22Rv1 (cell line): ENCODE data around the gene UBE3B.

ENCODE experiments used
- H3K27ac ChIP-seq: fragments of 450-650 bp; 2 replicates; pipeline ENCODE4 v1.5.1; 2017
- ZFX ChIP-seq: fragments of 450-650 bp; IDR thresholded peaks from 2 replicates; pipeline ENCODE4 v1.6.1; 2017; ENCODE audit warnings: antibody characterized with exemption, borderline replicate concordance
- TF ChIP-seq, protein P1 (sequence below): fragments of 450-650 bp; IDR thresholded peaks from 2 replicates; pipeline ENCODE4 v1.5.1; 2017; ENCODE audit warnings: mild to moderate bottlenecking

The UBE3B gene

DNA sequence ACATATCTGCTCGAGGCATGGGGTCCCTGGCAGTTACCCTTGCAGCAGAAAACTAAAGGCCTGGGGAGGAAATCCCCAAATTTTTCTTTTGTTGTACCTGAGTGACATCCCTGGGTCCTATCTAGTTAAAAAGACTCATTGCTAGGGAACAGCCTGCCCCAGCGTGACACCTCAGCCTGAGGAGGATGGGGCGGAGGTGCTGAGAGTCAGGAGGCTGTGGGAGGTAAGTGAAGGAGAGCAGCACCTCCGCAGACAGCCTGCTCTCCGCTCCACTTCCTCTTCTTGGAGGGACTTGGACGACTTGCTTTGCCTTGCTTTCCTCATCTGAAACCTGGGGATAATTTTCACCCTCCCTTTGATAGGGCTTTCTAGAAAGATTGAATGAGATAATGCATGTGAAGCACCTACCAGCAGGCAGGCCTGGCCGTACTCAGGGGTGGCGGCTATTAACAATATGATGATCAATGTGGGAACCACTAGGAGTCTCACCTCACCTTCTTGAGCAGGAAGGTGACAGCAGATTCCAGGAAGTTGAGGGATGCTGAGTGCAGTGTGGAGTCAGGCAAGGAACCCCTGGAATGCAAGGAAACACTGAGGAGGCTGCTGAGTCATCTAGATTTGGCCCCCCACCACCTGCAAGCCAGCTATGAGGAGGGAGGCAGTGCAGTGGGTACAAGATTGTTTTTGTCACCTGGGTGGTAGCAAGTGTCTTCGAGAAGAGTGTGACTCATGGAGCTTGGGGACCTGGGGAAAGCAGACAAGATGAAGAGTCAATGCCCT is 23.2 kb downstream of the UBE3B start:
- TF ChIP-seq, protein P1, sequence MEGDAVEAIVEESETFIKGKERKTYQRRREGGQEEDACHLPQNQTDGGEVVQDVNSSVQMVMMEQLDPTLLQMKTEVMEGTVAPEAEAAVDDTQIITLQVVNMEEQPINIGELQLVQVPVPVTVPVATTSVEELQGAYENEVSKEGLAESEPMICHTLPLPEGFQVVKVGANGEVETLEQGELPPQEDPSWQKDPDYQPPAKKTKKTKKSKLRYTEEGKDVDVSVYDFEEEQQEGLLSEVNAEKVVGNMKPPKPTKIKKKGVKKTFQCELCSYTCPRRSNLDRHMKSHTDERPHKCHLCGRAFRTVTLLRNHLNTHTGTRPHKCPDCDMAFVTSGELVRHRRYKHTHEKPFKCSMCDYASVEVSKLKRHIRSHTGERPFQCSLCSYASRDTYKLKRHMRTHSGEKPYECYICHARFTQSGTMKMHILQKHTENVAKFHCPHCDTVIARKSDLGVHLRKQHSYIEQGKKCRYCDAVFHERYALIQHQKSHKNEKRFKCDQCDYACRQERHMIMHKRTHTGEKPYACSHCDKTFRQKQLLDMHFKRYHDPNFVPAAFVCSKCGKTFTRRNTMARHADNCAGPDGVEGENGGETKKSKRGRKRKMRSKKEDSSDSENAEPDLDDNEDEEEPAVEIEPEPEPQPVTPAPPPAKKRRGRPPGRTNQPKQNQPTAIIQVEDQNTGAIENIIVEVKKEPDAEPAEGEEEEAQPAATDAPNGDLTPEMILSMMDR = no peak
- no peak for TF ChIP-seq ZFX

DNA sequence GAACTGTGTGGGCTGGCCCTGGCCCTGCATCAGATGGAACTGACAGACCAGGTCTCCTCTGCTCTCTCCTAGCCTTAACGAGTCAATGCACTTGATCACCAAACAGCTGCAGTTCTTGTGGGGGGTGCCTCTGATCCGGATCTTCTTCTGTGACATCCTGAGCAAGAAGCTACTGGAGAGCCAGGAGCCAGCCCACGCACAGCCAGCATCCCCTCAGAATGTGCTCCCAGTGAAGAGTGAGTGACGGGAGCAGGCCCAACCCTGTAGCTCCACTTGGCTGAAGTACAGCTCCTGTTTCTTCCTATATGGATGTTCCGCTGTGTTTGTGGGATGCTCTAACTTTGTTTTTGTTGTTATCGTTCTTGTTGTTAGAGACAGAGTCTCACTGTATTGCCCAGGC is 23.9 kb downstream of the UBE3B start:
- H3K27ac ChIP-seq = no peak overlapping the region
- no peak for TF ChIP-seq ZFX
- TF ChIP-seq, protein P1 = no peak

More for the DNA sequence above, 23.2 kb downstream of the UBE3B start:
- no peak overlapping the region for H3K27ac ChIP-seq

DNA sequence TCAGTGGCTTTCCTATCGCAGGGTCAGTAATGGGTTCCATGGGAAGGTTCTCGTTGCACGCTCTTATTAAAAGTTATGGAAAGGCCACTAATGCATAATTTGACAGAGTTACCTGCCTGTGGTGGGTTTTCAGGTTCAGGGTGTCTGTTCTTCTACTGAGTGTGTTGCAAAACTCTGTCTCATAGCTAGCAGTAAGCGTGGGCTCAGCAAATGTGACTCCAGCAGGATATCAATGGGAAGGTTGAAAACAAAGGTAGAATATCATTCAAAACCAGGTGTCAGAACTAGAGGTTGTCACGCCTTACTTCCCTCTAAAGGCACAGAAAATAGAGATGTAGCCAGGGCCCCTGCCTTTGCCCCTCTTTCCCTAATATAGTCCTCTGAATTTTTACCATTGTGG is 24.9 kb downstream of the UBE3B start:
- no peak overlapping the region for H3K27ac ChIP-seq
- no peak for TF ChIP-seq ZFX
- TF ChIP-seq, protein P1 = no peak

DNA sequence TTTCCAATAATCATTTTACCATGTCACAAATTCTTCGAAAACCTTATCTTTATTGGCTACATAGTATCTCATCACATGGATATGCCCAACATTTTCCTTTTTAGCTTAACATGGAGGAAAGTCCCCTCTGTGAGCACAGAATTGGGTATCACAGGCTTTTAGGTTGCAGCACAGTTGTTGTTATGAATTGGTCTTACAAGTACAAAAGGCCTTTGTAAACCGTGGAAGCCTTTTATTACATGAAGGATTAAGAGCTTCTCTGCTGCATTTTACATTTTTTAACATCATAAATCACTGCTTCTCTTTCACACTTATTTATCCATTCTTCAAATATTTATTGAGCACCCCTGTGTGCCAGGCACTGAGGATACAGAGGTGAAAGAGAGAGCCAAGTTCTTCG is 26.2 kb downstream of the UBE3B start:
- no peak overlapping the region for H3K27ac ChIP-seq
- TF ChIP-seq, protein P1 = no peak
- no peak for TF ChIP-seq ZFX

DNA sequence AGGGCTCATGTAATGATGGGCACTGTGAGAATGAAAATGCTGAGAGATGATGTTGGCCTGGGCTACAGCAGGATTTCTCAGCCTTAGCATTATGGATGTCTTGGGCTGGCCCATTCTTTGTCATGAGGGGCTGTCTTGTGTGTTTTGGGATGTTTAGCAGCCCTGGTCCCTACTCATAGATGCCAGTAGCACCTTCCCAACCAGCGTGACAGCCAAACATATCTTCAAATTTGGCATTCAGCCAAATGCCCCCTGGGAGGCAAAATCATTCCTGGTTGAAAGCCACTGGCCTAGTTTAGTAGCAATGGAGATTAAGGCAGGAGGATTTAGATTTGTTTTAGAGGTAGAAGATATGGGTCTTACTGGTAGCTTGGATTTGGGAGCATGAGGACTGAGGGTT is 26.6 kb downstream of the UBE3B start:
- no peak overlapping the region for H3K27ac ChIP-seq
- TF ChIP-seq, protein P1 = no peak
- TF ChIP-seq ZFX = no peak

DNA sequence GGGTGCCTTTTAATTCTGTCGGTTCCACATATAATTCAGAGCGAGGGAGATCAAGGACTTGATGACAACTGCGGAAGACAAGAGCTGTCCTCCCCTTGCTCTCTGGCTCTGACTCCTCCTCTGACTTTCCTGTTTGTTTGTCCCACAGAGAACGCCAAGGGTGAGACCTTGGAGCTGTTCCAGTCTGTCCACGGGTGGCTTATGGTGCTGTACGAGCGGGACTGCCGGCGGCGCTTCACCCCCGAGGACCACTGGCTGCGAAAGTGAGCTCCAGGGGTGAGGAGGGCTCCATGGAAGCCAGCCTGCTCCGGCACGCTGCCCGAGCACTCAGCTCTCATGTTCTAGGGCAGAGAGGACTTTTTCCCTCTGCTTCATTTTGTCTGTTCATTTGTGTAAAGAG is 32.8 kb downstream of the UBE3B start:
- H3K27ac ChIP-seq = no peak overlapping the region
- TF ChIP-seq, protein P1 = no peak
- TF ChIP-seq ZFX = no peak

DNA sequence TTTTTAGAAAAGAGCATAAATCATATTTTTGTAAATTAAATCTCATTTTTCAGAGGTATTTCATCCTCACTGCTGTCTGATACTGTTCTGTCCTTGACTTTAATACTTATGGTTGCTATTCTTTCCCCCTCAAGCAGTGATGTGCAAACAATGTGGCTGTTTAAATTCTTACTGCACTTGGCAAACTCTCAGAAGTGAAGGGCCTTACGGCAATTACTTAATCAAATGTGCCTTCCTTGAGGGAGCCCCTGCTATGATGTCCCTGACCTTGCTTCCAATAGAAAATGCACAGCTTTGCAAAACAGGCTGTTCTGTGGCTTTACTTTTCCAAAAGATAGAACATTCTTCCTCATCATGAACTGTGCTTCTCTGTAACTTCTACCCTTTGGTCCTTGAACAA is 35.2 kb downstream of the UBE3B start:
- no peak for TF ChIP-seq ZFX
- TF ChIP-seq, protein P1 = no peak
- H3K27ac ChIP-seq = no peak overlapping the region
